ENCODE measurements around the gene TNFSF9.

DNA sequence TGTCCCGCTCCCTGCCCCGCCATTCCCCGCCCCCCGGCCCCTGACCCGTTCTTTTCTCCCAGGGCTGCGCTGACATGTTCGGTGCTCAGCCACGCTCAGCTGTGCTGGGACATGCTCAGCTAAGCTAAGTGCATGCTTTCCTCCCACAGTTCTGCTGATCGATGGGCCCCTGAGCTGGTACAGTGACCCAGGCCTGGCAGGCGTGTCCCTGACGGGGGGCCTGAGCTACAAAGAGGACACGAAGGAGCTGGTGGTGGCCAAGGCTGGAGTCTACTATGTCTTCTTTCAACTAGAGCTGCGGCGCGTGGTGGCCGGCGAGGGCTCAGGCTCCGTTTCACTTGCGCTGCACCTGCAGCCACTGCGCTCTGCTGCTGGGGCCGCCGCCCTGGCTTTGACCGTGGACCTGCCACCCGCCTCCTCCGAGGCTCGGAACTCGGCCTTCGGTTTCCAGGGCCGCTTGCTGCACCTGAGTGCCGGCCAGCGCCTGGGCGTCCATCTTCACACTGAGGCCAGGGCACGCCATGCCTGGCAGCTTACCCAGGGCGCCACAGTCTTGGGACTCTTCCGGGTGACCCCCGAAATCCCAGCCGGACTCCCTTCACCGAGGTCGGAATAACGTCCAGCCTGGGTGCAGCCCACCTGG, 3.7 kb downstream of the TNFSF9 start:
- TF ChIP-seq POLR2A (IDR thresholded peaks at IDR 0.05) (no peak), EP300 (IDR thresholded peaks at IDR 0.05) (no peak)
- TF ChIP-seq, protein P1, sequence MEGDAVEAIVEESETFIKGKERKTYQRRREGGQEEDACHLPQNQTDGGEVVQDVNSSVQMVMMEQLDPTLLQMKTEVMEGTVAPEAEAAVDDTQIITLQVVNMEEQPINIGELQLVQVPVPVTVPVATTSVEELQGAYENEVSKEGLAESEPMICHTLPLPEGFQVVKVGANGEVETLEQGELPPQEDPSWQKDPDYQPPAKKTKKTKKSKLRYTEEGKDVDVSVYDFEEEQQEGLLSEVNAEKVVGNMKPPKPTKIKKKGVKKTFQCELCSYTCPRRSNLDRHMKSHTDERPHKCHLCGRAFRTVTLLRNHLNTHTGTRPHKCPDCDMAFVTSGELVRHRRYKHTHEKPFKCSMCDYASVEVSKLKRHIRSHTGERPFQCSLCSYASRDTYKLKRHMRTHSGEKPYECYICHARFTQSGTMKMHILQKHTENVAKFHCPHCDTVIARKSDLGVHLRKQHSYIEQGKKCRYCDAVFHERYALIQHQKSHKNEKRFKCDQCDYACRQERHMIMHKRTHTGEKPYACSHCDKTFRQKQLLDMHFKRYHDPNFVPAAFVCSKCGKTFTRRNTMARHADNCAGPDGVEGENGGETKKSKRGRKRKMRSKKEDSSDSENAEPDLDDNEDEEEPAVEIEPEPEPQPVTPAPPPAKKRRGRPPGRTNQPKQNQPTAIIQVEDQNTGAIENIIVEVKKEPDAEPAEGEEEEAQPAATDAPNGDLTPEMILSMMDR (IDR thresholded peaks at IDR 0.05), result no peak
